C4-2B (cell line): Measurements from ENCODE around the gene SLC25A1.

ENCODE experiments used
- H3K27ac ChIP-seq: fragments of 450-650 bp; 2 replicates; pipeline ENCODE4 v1.5.1; 2017
- ZFX ChIP-seq: fragments of 450-650 bp; IDR thresholded peaks from 2 replicates; pipeline ENCODE4 v1.6.1; 2017
- TF ChIP-seq, protein P1 (sequence below): fragments of 450-650 bp; conservative IDR thresholded peaks from 2 replicates; pipeline ENCODE4 v1.5.1; 2017; ENCODE audit warnings: mild to moderate bottlenecking

SLC25A1 gene

DNA sequence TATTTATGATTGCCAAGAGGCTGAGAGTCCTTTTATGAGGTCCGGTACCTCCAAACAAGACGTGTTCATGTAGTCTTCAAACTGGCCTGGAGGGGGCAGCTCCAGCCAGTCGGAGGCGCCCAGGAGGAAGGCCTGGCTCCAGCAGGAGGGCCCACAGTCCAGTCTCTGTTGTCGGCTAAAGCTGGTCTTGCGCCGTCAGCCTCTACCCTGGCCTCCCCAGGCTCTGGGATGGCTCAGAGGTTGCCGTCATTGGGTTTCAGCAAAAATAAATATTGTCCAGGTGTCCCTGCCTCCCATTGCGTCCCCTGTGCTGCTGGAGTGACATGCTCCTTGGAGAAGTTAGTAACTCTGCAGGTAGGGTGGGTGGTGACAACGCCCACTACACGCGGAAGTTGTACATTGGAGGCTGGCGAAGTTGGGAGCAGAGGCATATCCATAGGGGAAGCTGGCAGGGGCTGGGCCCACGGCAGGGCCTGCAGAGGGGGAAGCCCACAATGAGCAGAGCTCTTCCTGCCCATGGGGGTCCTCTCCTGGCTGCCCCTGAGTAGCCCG, 1.0 kb upstream of the SLC25A1 start:
- H3K27ac ChIP-seq: peak overlapping the region; percentile 91
- no peak for TF ChIP-seq ZFX
- TF ChIP-seq, protein P1, sequence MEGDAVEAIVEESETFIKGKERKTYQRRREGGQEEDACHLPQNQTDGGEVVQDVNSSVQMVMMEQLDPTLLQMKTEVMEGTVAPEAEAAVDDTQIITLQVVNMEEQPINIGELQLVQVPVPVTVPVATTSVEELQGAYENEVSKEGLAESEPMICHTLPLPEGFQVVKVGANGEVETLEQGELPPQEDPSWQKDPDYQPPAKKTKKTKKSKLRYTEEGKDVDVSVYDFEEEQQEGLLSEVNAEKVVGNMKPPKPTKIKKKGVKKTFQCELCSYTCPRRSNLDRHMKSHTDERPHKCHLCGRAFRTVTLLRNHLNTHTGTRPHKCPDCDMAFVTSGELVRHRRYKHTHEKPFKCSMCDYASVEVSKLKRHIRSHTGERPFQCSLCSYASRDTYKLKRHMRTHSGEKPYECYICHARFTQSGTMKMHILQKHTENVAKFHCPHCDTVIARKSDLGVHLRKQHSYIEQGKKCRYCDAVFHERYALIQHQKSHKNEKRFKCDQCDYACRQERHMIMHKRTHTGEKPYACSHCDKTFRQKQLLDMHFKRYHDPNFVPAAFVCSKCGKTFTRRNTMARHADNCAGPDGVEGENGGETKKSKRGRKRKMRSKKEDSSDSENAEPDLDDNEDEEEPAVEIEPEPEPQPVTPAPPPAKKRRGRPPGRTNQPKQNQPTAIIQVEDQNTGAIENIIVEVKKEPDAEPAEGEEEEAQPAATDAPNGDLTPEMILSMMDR: peak; percentile 91

DNA sequence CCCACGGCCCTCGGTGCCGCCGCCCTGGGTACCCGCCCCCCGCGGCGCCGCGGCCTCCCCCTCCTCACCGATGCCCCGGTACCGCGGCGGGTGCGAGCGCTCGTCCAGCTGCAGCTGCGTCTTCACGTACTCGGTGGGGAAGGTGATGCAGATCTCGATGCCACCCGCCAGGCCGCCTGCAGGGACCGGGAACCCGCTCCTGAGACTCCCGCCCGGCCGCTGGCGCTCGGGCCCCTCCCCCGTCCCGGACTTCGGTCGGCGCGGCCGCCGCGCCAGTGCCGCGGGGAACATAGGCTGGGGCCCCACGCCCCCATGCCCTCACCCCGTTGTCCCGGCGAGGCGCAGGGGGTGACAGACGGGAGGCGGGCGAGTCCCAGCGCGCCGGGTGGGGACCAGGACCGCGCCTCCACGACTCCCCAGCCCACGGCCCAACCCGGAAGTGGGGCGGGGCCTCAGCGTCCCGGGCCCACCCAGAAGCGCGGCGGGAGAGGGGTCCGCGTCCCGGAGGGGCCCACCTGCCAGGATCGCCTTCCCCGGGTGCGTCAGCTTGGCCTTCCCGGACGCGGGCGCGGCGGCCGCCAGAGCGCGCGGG, 375 bp downstream of the SLC25A1 start:
- peak overlapping the region; percentile 91 for H3K27ac ChIP-seq
- peak; percentile 79 for TF ChIP-seq ZFX
- TF ChIP-seq, protein P1: no peak

DNA sequence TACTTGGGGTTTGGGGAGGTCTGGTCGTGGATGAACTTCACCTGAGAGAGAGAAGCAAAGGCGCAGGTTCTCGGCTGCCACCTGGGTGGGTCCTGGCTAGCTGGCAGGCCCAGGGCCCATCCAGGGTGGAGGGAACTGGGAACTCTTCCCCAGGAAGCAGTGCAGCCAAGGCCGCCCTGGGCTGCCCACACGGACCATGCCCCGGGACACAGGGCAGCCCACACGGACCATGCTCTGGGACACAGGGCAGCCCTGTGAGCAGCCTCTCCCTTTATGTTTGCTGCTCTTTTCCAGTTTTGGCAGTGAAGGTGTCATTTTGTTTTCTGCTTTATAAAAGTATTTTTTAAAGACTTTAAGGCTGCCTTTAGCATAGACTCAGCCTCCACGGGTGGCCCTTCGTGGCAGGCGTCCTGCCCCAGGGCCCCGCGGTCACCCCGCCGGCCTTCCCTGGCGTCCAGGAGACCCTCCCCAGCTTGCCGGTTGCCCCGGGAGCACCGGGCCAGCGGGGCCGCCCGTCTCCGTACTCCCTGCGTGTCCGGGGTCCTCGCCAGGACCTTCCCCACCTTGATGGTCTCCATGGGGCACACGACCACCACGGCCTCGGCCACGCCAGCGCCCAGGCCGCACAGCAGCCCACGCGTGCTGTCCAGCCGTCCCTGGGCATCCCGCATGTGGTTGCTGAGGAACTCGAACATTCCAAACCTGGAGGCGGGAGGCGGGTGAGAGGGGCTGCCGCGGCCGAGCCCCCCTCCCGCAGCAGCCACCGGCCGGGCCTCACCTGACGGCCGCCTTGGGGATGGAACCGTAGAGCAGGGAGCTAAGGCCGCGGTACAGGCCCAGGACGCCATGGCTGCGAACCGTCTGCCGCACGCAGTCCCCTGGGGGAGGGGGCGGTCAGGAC, 1.1 kb downstream of the SLC25A1 start:
- TF ChIP-seq, protein P1: no peak
- TF ChIP-seq ZFX: no peak

DNA sequence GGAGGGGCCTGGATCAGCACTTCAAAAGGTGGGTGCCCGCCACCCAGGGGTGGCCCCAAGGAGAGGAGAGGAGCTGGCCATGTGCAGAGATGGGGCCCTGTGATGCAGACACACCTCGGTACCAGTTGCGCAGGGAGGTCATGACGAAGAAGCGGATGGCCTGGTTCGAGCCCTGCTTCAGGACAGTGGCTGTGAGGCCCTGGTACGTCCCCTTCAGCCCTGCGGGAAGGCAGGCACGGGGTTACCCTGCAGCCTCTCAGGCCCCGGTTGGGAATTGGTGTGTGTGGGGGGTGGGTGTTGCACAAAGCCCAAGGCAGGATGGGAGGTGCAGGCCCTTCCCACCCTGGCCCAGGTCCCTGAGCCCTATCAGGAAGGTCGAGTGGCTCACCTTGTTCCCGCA, 1.8 kb downstream of the SLC25A1 start:
- H3K27ac ChIP-seq: peak overlapping the region; percentile 91

More for the DNA sequence above, 1.1 kb downstream of the SLC25A1 start:
- peak overlapping the region; percentile 91 for H3K27ac ChIP-seq

DNA sequence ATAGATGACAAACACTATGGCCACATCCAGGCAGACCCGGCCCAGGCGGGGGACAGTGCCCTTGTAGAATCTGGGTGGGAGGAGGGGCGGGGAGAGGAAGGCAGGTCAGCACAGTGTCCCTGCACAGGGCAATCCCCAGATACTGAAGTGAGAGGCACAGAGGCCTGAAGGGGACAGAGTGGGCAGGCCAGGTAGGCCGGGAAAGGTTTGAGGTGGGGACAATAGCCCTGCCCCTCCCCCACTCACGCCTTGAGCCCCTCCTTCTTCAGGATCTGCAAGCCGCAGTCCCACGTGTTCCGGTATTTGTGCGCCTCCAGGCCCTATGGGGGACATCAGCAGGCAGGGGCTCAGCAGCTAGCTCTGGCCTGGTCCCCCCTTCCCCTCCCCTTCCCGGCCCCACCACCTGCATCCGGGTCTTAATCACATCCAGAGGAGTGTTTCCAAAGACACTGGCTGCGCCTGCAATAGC, 2.3 kb downstream of the SLC25A1 start:
- peak overlapping the region; percentile 91; the same call in 1 of the 2 replicates for H3K27ac ChIP-seq
- no peak for TF ChIP-seq ZFX
- TF ChIP-seq, protein P1: no peak

More for the DNA sequence above, 1.8 kb downstream of the SLC25A1 start:
- no peak for TF ChIP-seq ZFX
- TF ChIP-seq, protein P1: no peak

DNA sequence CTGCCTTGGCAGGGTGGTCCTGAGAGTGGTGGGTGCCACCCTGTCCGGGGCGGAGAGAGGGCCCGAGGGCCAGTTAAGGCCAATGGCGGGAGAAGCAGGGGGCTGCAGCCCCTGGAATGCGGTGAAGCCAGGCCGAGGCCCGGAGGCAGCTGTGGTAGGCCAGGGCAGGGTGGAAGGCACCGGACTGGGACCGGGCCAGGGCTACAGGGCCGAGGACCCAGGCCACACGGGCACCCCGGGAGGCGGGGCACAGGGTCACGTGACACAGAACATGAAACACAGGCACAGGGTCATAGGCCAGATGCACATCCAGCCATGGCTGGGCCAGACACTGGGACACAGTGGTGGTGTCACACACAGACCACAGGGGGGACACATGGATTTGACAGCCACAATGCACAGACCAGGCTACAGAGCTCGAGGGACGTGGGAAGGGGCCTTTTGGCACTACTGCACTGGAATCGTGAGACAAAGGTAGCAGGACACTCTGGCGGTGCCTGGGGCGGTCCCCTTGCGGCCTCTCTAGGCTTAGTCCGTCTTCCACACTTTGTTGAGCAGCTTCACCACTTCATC, 2.8 kb downstream of the SLC25A1 start:
- no peak overlapping the region; the same call in 1 of the 2 replicates for H3K27ac ChIP-seq
- TF ChIP-seq, protein P1: no peak
- TF ChIP-seq ZFX: no peak
